GM12865 (cell line): ENCODE measurements around the gene KIF26B.

Experiments used
- DNase-seq: peaks from one replicate; pipeline ENCODE4 v3.0.0; 2010; ENCODE audit warnings: low read depth
- H3K4me3 ChIP-seq: 2 replicates; pipeline ENCODE4 v1.5.1; 2011; ENCODE audit warnings: mild to moderate bottlenecking, low read depth, low read length, control low read depth
- CTCF ChIP-seq: IDR thresholded peaks from 2 replicates; pipeline ENCODE4 v1.5.1; 2011; ENCODE audit warnings: low read length, control low read depth, low read depth, inconsistent platforms; ENCODE audit not compliant: insufficient read depth; ENCODE audit errors: missing control alignments

Gene KIF26B

GRCh38 chr1:245409341-245410195 is 254.8 kb downstream of the KIF26B start:
- H3K4me3 ChIP-seq, result no peak overlapping the region
- TF ChIP-seq CTCF, result no peak
- DNase-seq, result no peak

DNA sequence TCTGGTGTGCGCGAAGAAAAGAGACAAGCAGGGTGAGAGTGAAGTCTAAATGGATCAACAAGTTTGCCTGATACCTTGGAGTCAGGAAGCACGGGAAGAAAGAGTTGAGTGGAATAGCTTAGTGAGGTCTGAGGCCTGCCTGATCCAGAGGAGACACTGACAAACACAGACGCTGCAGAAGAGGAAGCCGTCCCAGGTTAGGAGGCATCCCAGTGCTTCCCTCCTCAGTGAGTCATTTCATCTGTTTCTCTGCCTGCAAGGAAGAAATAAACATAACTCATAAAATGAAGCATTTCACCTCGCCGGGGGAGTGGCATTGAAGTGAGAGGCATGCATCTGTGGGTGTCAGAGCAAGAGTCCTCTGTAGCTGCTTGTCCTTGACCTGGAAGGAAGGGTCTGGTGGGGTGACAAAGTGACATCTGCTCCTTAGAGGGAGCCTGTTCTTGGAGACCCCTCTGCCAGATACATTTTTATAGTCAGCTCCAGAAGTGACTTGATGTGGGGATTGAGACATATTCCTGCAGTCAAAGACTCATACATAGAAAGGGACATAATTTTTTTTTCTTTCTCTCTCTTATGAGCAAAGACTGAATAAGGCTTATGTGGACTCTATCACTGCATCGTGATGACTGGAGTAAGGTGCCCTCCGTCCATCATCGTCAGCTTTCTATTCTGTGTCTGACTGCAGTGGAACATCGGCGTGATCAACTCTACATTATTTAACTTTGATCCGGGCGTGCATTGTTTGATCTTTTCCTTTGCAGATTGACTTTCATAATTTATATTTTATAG is 256.7 kb downstream of the KIF26B start:
- no peak for DNase-seq
- TF ChIP-seq CTCF, result no peak
- no peak overlapping the region for H3K4me3 ChIP-seq

DNA sequence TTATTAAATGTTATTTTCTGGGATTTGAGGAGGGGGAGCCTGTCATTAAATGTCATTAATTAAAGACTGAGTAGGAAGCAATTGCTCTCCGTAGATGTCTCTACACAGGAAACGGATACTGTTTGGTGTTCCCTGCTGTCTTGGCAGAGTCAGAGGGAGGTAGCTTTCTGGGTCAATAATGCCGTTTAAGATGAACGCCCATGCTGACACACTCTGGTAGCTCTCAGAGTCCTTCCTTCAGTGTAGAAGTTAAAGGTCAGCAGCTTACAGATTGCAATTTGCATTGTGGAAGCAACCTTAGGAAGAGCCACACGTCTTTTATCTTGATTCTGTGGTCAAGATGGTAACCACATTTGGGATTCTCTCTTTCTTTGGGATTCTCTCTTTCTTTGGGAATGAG is 257.5 kb downstream of the KIF26B start:
- H3K4me3 ChIP-seq, result no peak overlapping the region
- TF ChIP-seq CTCF, result no peak
- no peak for DNase-seq

- no peak overlapping the region for H3K4me3 ChIP-seq
- no peak for TF ChIP-seq CTCF
- no peak for DNase-seq
These were observed 262.0 kb downstream of the KIF26B start for GRCh38 chr1:245416781-245417180.

GRCh38 chr1:245418077-245418476 is 263.3 kb downstream of the KIF26B start:
- DNase-seq, result no peak
- no peak for TF ChIP-seq CTCF
- H3K4me3 ChIP-seq, result no peak overlapping the region

DNA sequence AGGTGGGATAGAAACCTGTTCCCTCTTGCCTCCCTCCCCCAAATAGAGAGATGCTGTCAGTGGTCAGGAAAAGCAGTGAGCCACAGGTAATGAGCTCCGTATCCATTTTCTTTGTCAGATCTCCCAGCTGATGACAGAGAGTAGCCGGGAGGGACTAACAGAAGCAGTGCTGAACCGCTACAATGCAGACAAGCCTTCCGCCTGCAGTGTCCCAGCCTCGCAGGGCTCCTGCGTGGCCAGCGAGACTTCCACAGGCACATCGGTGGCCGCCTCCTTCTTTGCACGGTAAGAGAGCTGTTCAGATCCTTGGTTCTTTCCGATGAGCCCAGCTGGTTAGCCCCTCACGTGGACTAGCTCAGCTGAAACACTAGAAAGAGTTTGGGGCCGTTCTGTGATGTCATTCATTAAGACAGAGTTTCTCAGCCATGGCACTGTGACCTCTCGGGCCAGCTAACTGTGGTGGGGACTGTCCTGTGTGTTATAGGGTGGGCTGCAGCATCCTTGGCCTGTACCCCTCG is 264.7 kb downstream of the KIF26B start:
- no peak for DNase-seq
- no peak for TF ChIP-seq CTCF
- H3K4me3 ChIP-seq, result no peak overlapping the region
